ENCODE measurements around the gene CASQ1.

DNA sequence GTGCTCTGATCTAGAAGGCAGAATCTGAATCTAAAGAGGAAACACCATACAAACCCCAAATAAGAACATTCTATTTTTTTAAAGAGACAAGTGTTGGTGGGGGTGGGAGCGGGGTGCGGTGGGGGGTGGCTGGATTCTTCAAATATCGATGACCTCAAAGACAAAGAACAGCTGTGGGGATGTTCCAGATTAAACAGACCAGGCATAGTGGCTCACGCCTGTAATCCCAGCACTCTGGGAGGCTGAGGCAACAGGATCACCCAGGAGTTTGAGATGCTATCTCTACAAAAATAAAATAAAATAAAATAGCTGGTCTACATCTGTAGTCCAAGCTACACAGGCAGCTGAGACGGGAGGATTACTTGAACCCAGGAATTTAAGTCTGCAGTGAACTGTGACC, 34.0 kb upstream of the CASQ1 start:
- TF ChIP-seq, protein P1, sequence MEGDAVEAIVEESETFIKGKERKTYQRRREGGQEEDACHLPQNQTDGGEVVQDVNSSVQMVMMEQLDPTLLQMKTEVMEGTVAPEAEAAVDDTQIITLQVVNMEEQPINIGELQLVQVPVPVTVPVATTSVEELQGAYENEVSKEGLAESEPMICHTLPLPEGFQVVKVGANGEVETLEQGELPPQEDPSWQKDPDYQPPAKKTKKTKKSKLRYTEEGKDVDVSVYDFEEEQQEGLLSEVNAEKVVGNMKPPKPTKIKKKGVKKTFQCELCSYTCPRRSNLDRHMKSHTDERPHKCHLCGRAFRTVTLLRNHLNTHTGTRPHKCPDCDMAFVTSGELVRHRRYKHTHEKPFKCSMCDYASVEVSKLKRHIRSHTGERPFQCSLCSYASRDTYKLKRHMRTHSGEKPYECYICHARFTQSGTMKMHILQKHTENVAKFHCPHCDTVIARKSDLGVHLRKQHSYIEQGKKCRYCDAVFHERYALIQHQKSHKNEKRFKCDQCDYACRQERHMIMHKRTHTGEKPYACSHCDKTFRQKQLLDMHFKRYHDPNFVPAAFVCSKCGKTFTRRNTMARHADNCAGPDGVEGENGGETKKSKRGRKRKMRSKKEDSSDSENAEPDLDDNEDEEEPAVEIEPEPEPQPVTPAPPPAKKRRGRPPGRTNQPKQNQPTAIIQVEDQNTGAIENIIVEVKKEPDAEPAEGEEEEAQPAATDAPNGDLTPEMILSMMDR (IDR thresholded peaks at IDR 0.05; ENCODE audit: insufficient read depth, low read depth, low read length): no peak
- TF ChIP-seq EZH2 (IDR thresholded peaks at IDR 0.05; ENCODE audit: insufficient read depth, low read length): no peak

All from astrocyte (in vitro differentiated cells and primary cell).